Measurements from ENCODE around the gene SORL1. TPM values are rescaled to one million over a fixed set of nuclear protein-coding genes. Genes with fewer than 3 reads are reported as not detected.

SORL1 gene
- total and polyA plus RNA-seq, 2 of the 13 experiments (the other 11 are each of a cell fraction or from before 2014, with no cell fraction given), result 21.3 to 148 TPM

- ATAC-seq, result no peak
These were observed 199.1 kb downstream of the SORL1 start for GRCh38 chr11:121651257-121651605.

More at GRCh38 chr11:121651257-121651605, 199.1 kb downstream of the SORL1 start:
- Histone ChIP-seq H3K9ac (ENCODE audit: insufficient read depth, low read depth, low read length) (no peak overlapping the region), H3K4me1 (ENCODE audit: insufficient read depth, low read length) (peaks cover 35% of the 10 kb centered on the region), H4K20me1 (ENCODE audit: insufficient read depth, low read length) (no peaks in the 10 kb centered on the region), H2AFZ (ENCODE audit: low read length) (no peak overlapping the region), H3K4me3 (replicated peaks in 1 of 3; ENCODE audit: insufficient read depth in 1 of 3, low read depth in 2 of 3, low read length in 3 of 3) (no peak overlapping the region), H3K27ac (ENCODE audit: extremely low read length, insufficient read depth, low read length) (no peak overlapping the region), H3K4me2 (ENCODE audit: low read depth, low read length) (no peak overlapping the region), H3K36me3 (replicated peaks in 1 of 2; ENCODE audit: control insufficient read depth in 1 of 2, insufficient read depth in 2 of 2, low read length in 2 of 2) (no peaks in the 10 kb centered on the region), H3K79me2 (ENCODE audit: insufficient read depth, low read length) (no peaks in the 10 kb centered on the region), H3K9me3 (ENCODE audit: low read length) (no peaks in the 10 kb centered on the region), H3K27me3 (ENCODE audit: control insufficient read depth in 1 of 2, insufficient read depth in 2 of 2, low read length in 2 of 2) (peaks cover 0 to 12% of the 10 kb centered on the region in 2 experiments; a peak in 3 of 5 replicates)
- POLR2A ChIA-PET, result no interaction called here
- BruUV-seq (replicated peaks), result no TSS peak
- DNase-seq (ENCODE audit: low spot score) (no peak), FAIRE-seq (no peak)
- CTCF ChIA-PET (ENCODE audit: low intra/inter-chr PET ratio, low total read pairs), result no interaction called here
- 69% methylated on average over 2 of the region's 2 CpGs for WGBS (ENCODE audit: low lambda C conversion rate)
- intact Hi-C loops (cut with micrococcal nuclease; ENCODE audit: unreplicated experiment), result no loop called here
- in situ Hi-C loops (cut with HindIII; ENCODE audit: extremely low pct_ligation_motif_present, low pct_unique_long_range_greater_than_20kb), result loop anchor here (5.0 to 10.0 kb wide), 4 partner anchors 374 to 856 kb away; partner anchors contain the start of gene BLID
- TF ChIP-seq ZBTB14 (CRISPR knock-in tag; IDR thresholded peaks at IDR 0.05), result no peak
- no peak for TF ChIP-seq ELF3 (CRISPR knock-in tag; IDR thresholded peaks at IDR 0.05)
- no peak for TF ChIP-seq ZNF781 (CRISPR knock-in tag; IDR thresholded peaks at IDR 0.05; ENCODE audit: borderline replicate concordance, not compliant biosample characterization)
- TF ChIP-seq ZNF512 (CRISPR knock-in tag; IDR thresholded peaks at IDR 0.05), result no peak
- TF ChIP-seq XBP1 (CRISPR knock-in tag; IDR thresholded peaks at IDR 0.05), result no peak
- no peak for TF ChIP-seq ZNF503 (CRISPR knock-in tag; IDR thresholded peaks at IDR 0.05)
- TF ChIP-seq ZNF253 (CRISPR knock-in tag; IDR thresholded peaks at IDR 0.05; ENCODE audit: borderline replicate concordance), result no peak
- no peak for TF ChIP-seq ZNF274 (CRISPR knock-in tag; IDR thresholded peaks at IDR 0.05)
- no peak for TF ChIP-seq MXD1 (CRISPR knock-in tag; IDR thresholded peaks at IDR 0.05)

Data from HepG2 (cell line).